ENCODE measurements around the gene ACSM6.

- no peak for TF ChIP-seq CTCF (IDR thresholded peaks at IDR 0.05; ENCODE audit: low read depth, low read length, poor library complexity, severe bottlenecking)
- TF ChIP-seq EZH2phosphoT487 (IDR thresholded peaks at IDR 0.05; ENCODE audit: borderline replicate concordance, low read length) = no peak
Measured at GRCh38 chr10:95236068-95236903, 42.2 kb downstream of the ACSM6 start.

Measured in DOHH2 (cell line).